HFF-Myc (cell line): Measurements from ENCODE around the gene PCDH19.

ENCODE experiments used
- DNase-seq: peaks from one replicate; pipeline ENCODE4 v3.0.0-alpha.2; 2011; ENCODE audit warnings: low read depth; ENCODE audit errors: extremely low read depth
- H3K4me3 ChIP-seq: replicated peaks from 2 replicates; pipeline ENCODE4 v1.5.1; 2011; ENCODE audit warnings: low read depth, mild to moderate bottlenecking, control low read depth, low read length
- CTCF ChIP-seq: IDR thresholded peaks from 2 replicates; pipeline ENCODE4 v1.5.1; 2012; ENCODE audit warnings: mild to moderate bottlenecking, low read depth, low read length, control low read depth; ENCODE audit errors: missing control alignments

The PCDH19 gene

DNA sequence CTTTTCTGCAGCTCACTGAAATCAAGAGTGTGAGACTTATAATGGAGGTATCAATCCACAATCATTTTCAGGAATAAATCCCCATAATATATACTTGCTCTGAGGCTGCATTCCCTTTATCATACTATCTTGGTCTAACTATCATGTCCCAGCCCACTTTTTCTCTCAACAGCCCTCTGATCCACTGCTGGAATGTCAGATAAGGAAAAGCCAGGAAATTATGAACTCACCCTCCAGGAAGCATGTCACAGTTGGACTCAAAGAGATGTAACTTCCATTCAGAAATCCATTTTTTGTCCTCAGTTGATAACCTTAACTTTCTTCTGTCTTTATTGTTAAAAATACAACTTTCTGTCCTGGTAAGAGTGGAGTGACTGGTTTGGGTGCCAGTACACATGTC lies 144.9 kb downstream of the PCDH19 start:
- no peak overlapping the region for H3K4me3 ChIP-seq
- no peak for TF ChIP-seq CTCF
- DNase-seq = no peak

DNA sequence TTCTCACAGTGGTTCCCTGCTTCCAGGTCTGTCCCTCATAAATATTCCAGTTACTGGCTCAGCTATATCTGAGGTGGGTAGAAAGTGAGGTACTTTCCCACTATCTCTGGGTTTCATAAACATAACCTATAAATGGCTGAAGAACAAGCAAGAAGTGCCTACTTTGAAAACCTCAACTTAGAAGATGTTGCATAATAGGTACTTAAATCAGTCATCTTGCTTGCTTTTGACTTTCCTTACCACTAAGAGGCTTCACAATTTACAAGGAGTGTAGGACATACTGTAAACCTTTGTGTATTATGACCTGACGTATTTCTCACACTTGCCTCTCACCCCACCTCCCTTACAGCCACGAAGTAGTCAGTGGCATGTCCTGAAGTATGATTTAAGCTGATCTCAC lies 145.9 kb downstream of the PCDH19 start:
- DNase-seq = no peak
- TF ChIP-seq CTCF = no peak
- no peak overlapping the region for H3K4me3 ChIP-seq

- DNase-seq = no peak
- no peak overlapping the region for H3K4me3 ChIP-seq
- TF ChIP-seq CTCF = no peak
These were observed 146.4 kb downstream of the PCDH19 start for GRCh38 chrX:100263650-100264049.

- no peak for DNase-seq
- no peak overlapping the region for H3K4me3 ChIP-seq
- TF ChIP-seq CTCF = no peak
These were observed 161.1 kb downstream of the PCDH19 start for GRCh38 chrX:100248885-100249493.

DNA sequence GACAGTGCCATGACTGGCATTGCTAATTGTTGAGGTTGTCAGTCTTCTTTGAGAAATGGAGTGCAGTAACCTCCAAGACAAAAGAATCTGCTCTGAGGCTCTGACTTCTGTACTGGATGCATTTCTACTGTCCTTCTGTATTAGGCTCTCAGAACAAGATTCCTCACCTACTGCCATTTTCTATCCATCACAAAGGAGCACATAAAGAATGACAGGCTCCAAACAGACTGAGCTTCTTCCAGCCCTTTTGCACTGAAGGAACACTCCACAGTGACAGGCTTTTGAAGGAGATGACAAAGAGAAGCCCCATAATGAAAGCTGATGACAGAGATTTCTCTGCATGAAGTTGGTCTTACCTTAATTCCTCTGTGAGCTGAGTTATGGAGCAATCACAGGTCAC lies 162.2 kb downstream of the PCDH19 start:
- DNase-seq = no peak
- TF ChIP-seq CTCF = no peak
- H3K4me3 ChIP-seq = no peak overlapping the region

DNA sequence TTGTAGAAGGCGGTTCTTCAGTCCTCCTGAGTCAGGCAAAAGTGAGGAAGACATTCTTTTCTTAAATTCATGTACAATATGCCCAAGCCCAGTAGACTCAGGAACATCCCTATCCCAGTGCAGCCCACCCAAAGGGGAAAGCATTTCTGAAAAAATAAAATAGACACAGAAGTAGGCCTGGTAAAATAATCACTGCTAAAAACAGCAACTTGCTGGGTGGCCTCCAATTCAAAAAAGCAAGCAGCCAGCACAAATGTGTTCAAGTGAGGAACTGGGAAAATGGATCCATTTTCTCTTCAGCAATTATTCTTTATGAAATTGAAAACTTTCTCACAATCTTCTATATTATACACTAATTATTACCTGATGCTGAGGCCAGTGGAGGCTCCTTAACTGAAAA lies 165.4 kb downstream of the PCDH19 start:
- no peak for DNase-seq
- no peak for TF ChIP-seq CTCF
- no peak overlapping the region for H3K4me3 ChIP-seq
